Measurements from ENCODE around the gene UPF3A.

DNA sequence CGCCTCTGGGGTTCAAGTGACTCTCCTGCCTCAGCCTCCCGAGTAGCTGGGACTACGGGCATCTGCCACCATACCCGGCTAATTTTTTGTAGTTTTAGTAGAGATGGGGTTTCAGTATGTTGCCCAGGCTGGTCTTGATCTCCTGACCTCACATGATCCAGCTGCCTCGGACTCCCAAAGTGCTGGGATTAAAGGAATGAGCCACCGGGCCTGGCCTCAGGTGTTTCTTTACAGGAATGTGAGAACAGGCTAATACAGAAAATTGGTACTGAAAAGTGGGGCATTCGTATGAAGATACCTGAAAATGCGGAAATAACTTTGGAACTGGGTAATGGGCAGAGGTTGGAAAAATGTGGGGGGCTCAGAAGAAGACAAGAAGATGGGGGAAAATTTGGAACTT is 49.5 kb upstream of the UPF3A start:
- TF ChIP-seq, protein P1, sequence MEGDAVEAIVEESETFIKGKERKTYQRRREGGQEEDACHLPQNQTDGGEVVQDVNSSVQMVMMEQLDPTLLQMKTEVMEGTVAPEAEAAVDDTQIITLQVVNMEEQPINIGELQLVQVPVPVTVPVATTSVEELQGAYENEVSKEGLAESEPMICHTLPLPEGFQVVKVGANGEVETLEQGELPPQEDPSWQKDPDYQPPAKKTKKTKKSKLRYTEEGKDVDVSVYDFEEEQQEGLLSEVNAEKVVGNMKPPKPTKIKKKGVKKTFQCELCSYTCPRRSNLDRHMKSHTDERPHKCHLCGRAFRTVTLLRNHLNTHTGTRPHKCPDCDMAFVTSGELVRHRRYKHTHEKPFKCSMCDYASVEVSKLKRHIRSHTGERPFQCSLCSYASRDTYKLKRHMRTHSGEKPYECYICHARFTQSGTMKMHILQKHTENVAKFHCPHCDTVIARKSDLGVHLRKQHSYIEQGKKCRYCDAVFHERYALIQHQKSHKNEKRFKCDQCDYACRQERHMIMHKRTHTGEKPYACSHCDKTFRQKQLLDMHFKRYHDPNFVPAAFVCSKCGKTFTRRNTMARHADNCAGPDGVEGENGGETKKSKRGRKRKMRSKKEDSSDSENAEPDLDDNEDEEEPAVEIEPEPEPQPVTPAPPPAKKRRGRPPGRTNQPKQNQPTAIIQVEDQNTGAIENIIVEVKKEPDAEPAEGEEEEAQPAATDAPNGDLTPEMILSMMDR (tag by site-specific recombination; IDR thresholded peaks at IDR 0.05): no peak
- TF ChIP-seq ZNF747 (tag by site-specific recombination; IDR thresholded peaks at IDR 0.05) (no peak), YY1 (tag by site-specific recombination; IDR thresholded peaks at IDR 0.05) (no peak), ZNF544 (tag by site-specific recombination; IDR thresholded peaks at IDR 0.05) (no peak), ZBTB17 (tag by site-specific recombination; IDR thresholded peaks at IDR 0.05) (no peak), ZNF514 (tag by site-specific recombination; IDR thresholded peaks at IDR 0.05) (no peak), ZNF792 (tag by site-specific recombination; IDR thresholded peaks at IDR 0.05) (no peak), GLI4 (tag by site-specific recombination; IDR thresholded peaks at IDR 0.05) (no peak)
- TF ChIP-seq, protein P2, sequence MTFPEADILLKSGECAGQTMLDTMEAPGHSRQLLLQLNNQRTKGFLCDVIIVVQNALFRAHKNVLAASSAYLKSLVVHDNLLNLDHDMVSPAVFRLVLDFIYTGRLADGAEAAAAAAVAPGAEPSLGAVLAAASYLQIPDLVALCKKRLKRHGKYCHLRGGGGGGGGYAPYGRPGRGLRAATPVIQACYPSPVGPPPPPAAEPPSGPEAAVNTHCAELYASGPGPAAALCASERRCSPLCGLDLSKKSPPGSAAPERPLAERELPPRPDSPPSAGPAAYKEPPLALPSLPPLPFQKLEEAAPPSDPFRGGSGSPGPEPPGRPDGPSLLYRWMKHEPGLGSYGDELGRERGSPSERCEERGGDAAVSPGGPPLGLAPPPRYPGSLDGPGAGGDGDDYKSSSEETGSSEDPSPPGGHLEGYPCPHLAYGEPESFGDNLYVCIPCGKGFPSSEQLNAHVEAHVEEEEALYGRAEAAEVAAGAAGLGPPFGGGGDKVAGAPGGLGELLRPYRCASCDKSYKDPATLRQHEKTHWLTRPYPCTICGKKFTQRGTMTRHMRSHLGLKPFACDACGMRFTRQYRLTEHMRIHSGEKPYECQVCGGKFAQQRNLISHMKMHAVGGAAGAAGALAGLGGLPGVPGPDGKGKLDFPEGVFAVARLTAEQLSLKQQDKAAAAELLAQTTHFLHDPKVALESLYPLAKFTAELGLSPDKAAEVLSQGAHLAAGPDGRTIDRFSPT (tag by site-specific recombination; IDR thresholded peaks at IDR 0.05): no peak
- TF ChIP-seq, protein P3, sequence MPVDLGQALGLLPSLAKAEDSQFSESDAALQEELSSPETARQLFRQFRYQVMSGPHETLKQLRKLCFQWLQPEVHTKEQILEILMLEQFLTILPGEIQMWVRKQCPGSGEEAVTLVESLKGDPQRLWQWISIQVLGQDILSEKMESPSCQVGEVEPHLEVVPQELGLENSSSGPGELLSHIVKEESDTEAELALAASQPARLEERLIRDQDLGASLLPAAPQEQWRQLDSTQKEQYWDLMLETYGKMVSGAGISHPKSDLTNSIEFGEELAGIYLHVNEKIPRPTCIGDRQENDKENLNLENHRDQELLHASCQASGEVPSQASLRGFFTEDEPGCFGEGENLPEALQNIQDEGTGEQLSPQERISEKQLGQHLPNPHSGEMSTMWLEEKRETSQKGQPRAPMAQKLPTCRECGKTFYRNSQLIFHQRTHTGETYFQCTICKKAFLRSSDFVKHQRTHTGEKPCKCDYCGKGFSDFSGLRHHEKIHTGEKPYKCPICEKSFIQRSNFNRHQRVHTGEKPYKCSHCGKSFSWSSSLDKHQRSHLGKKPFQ (tag by site-specific recombination; IDR thresholded peaks at IDR 0.05): no peak
